GM21381 (cell line): ENCODE data around the gene LYL1.
"Not testable (repeated sequence)": the region's sequence is repeated elsewhere in the genome, so short reads cannot be mapped to it uniquely, and the experiment has no call there.

Experiments
- ATAC-seq: cut with Tn5 transposase; IDR thresholded peaks from one replicate; pipeline ENCODE4 v1.9.1; 2021; ENCODE audit warnings: mild to moderate bottlenecking, moderate library complexity; ENCODE audit not compliant: unreplicated experiment

LYL1 gene

DNA sequence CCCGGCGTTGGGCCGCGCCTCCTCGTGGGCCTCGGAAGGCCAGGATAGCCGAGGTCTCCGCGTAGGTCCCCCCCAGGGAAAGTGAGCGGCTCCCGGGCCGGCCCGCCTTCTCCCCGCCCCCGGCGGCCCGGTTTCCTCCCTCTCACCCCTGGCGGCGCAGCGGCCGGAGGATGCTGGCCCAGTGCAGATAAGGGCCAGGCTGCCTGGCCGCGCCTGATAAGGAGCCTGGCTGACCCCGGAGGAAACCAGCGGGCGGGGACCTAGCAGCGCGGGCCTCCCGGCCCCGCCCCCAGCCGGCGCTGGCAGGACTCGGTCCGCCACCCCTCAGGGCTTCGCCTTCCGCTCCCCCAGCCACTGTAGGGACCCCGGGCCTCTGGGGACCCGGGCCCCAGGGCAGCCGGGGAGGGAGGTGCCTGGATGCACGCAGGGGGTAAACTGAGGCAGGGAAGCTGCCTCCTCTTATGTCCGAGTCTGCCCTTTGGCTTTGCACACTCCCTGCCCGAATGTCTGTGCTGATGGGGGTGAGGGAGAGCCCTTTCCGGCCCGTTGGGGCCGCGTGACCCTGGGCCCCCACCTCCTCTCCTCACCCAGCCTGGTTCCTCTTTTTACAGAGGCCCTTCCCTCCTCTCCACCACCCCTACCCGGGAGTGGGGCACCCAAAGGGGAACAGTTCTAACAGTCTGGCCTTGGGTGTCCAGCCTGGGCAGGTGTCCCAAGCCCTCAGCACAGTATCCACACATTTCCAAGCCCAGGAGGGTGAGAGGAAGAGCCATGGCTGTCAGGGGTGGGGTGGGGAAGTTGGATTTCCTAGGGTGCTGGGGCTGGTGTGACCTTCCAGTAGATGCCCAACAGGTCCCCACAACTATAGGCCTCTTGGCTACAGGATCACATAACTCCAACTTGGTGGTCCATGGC is at the start of gene LYL1:
Gene LYL1, minus strand, starts transcription at position 193 of the 915 bp plus-strand sequence. CDS start 1,687 bp downstream, outside the sequence.
- ATAC-seq = no peak

DNA sequence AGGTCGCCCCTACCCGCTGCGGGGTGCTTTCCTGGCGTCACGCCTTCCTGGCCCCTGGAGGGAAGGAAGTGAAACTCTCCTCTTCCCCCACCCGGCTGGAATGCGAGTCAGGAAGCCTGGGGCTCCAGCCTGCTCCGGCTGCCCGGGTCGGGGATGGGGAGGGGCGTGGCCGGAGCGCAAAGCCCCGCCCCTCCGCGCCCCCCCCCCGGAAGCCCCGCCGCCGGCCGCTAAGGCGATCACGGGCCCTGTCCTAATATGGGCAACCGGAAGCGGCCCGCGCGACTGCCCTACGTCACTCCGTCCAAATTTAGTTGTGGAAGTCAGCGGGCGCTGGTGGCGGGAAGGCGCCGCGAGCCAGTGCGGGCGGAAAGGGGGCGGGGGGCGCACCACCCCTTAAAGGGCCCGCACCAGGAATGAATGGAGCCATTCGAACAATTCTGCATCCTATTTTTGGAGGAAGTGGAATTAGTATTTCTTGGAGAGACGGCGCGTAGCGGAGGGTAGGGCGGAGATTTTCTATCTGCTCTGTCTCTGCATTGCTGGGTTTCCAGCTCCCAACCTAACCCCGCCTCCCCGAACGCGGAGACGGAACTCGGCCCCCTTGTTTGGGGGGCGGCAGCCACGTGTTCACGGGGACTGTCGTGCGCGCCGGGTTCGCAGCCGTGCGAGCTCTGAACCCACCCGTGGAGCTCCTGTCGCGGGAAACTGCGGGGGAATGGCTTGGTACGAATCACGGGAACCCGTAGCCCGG is 49.1 kb upstream of the LYL1 start:
- ATAC-seq = peak; percentile 37

DNA sequence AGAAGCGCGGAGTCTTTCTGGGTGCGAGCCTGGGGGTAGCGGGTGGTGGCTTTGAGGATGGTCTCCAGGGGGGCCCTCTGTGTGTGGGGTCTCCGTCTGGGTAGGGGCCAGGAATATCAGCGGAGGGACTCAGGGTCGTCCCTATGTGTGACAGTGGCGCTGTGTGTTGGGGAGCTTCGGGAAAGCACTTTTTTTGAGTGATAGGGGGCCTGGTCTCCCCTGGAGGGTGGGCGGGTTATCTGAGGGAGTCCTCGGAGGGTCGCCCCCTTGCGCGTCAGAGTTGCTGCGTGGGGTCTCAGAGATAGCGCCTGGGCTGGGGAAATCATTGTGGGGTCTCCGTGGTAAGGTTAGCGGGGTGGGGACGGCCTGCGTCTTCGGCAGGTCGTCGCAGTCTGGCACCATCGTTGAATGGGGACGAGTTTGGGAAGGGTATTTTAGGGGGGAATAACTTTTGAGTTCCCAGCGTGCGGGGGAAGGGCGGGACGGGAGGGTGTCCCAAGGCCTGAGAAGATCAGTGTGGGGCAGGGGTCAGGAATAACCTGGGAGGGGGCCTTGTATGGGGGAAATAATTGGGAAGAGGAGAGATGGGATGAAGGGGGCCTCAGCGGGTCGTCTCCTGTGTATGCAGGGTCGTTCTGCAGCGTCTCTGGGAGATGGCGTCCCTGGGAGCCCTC is 48.4 kb upstream of the LYL1 start:
- ATAC-seq = no peak

DNA sequence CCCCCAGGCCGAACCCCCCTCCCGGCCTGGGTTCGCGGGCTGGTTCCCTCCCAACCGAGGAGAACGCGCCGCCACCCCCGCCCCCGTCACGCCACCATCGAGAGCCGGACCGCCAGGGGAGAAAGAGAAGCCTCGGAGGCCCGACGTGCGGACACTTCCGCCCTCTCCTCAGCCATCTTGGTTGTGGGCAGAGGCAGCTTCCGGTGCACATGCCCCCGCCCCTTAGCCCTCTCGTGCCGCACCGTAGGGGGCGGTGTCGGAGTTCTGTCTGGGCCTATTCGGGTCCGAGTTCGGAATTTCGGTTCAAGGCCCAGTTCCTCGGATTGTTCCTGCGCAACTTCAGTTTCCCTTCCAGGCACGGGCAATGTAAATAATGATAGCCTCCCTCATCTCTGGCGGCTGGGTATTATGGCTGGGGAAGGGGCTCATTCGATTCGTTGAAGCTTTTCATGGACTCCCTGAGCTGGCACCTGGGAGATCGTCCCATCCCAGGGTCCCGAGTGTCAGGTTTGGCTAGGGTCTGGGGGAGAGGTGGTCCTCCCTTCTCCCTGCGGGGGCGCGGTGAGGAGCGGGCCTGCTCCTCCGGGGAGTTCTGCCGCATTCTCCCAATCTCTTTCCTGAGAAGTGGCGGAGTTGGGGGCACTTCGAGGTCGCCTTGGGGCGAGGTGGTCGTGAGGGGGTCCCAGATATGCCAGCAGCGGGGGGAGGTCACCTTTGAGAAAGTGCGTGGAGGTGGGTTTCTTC is 47.7 kb upstream of the LYL1 start, which contains the start of the genes IER2 and STX10:
Gene IER2, plus strand, starts transcription at position 225 of the 744 bp plus-strand sequence. CDS start 2,776 bp downstream, outside the sequence.
Gene STX10, minus strand, starts transcription at position 189 of the 744 bp plus-strand sequence. CDS start 202 bp downstream, outside the sequence.
- ATAC-seq = peak; percentile 33

- peak; percentile 3 for ATAC-seq
These were observed 47.0 kb upstream of the LYL1 start for GRCh38 chr19:13149628-13150186.

GRCh38 chr19:13149173-13149627 is 46.5 kb upstream of the LYL1 start:
- ATAC-seq = not testable (repeated sequence)

DNA sequence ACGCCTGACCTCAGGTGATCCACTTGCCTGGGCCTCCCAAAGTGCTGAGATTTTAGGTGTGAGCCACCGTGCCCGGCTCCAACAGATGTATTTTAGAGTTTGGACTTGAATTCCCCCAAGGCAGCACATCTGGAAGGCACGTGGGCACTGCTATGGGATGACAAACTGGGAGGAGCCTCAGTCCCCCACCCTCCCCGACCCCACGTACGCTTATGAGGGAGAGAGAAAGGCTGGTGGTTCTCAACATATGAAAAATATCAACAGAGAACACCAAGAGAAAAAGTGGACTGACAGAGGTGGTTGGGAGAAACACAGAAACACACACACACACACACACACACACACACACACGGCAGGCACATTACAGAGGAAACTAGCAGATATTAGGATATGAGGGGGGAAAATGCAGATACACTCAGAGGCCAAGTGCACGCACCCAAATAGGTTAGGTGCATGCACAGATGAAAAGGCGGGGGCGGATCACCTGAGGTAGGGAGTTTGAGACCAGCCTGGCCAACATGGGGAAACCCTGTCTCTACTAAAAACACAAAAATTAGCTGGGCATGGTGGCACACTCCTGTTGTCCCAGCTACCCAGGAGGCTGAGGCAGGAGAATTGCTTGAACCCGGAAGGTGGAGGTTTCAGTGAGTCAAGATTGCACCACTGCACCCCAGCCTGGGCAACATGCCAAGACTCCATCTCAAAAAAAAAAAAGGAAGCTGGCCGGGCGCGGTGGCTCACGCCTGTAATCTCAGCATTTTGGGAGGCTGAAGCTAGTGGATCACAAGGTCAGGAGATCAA is 44.3 kb upstream of the LYL1 start:
- no peak for ATAC-seq

GRCh38 chr19:13139633-13140311 is 37.1 kb upstream of the LYL1 start:
- ATAC-seq = no peak

DNA sequence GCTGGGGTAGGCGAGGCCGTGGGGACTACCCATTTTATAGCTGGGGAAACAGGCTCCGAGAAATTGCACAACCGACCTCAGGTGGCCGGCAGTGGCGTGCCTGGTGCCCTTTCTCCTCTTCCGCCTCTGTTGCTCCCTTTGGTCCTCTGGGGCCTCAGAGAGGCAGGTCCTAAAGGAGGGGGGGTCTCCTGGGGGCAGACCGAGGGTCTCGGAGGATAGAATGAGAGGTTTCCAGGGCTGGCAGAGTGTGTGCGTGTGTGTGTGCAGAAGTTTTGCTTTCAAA is 36.2 kb upstream of the LYL1 start:
- no peak for ATAC-seq

- ATAC-seq = no peak
These were observed 35.7 kb upstream of the LYL1 start for GRCh38 chr19:13138171-13138915.

GRCh38 chr19:13137290-13137794 is 34.7 kb upstream of the LYL1 start:
- no peak for ATAC-seq

- no peak for ATAC-seq
These were observed 32.7 kb upstream of the LYL1 start for GRCh38 chr19:13135068-13136062.

- ATAC-seq = no peak
These were observed 32.0 kb upstream of the LYL1 start for GRCh38 chr19:13134626-13135025.

GRCh38 chr19:13133241-13133870 is 30.7 kb upstream of the LYL1 start:
- no peak for ATAC-seq

- no peak for ATAC-seq
These were observed 30.0 kb upstream of the LYL1 start for GRCh38 chr19:13132471-13133180.
